ENCODE measurements around the gene LSR. TPM values are rescaled to one million over a fixed set of nuclear protein-coding genes. Genes with fewer than 3 reads are reported as not detected.

Gene LSR
- total RNA-seq, 1 experiment from 2014 or later: 152 TPM

DNA sequence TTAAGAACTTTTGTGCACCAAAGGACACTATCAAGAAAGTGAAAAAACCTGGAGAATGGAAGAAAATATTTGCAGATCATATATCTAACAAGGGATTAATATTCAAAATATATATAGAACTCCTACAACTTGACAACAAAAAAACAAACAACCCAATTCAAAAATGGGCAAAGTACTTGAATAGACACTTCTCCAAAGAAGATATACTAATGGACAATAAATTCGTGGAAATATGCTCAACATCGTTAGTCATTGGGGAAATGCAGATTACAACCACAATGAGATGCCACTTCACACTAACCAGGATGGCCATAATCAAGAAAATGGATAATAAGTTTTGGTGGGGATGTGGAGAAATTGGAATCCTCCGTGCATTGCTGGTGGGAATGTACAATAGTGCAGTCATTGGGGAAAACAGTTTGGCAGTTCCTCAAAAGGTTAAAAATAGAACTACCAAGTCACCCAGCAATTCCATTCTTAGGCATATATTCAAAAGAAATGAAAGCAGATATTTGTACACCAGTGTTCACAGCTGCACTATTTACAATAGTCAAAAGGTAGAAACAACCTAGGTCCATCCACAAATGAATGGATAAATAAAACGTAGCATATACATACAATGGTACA is 2.2 kb upstream of the LSR start:
- H3K56ac ChIP-seq (ENCODE audit: insufficient read length, low read depth, low read length): no peak overlapping the region
- Mint-ChIP-seq H3K4me3 (peak overlapping the region in 1 of 2 experiments; percentile 100; a peak in 2 of 5 replicates), H3K27me3 (ENCODE audit: low read depth) (no peaks in the 10 kb centered on the region; the same call in 1 of the 2 replicates), H3K27ac (peak overlapping the region in 2 of 3 experiments; percentile 99 to 100; a peak in 3 of 7 replicates), H3K36me3 (ENCODE audit: insufficient read depth in 1 of 3, low read depth in 3 of 3) (peaks cover 19 to 29% (median 27%) of the 10 kb centered on the region in 3 experiments), H3K4me1 (peaks cover 27 to 30% of the 10 kb centered on the region in 2 experiments), H3K9me3 (peaks cover 7 to 9% of the 10 kb centered on the region in 2 experiments)
- H3K9ac ChIP-seq (ENCODE audit: extremely low read depth, insufficient read length, low read length): no peak overlapping the region
- H2BK5ac ChIP-seq (ENCODE audit: insufficient read length, low read length): no peak overlapping the region
- H4K8ac ChIP-seq (replicated peaks; ENCODE audit: insufficient read length, low read depth, low read length): no peak overlapping the region
- peaks cover 15% of the 10 kb centered on the region; the same call in 1 of the 2 replicates for H3K79me2 ChIP-seq (ENCODE audit: insufficient read depth, low read length)
- H2AFZ ChIP-seq (ENCODE audit: low read length): no peak overlapping the region
- H3K23ac ChIP-seq (ENCODE audit: insufficient read length, low read depth, low read length): no peak overlapping the region
- H3T11ph ChIP-seq (ENCODE audit: low read length): no peak overlapping the region
- H3K4me2 ChIP-seq (ENCODE audit: insufficient read depth, insufficient read length, low read length): no peak overlapping the region
- H2BK120ac ChIP-seq (ENCODE audit: low read depth, low read length, poor library complexity, severe bottlenecking): no peak overlapping the region
- peak overlapping the region; percentile 74 for H3K27ac ChIP-seq (ENCODE audit: insufficient read length, low read depth, low read length)
- H2BK15ac ChIP-seq (ENCODE audit: low read depth, low read length): no peak overlapping the region
- H3K4me1 ChIP-seq (ENCODE audit: insufficient read depth, low read length): no peaks in the 10 kb centered on the region; the same call in 1 of the 2 replicates
- H3K14ac ChIP-seq (ENCODE audit: insufficient read depth, low read length): no peak overlapping the region
- H4K5ac ChIP-seq (ENCODE audit: insufficient read length, low read depth, low read length): no peak overlapping the region
- no peak overlapping the region for H3K18ac ChIP-seq (ENCODE audit: insufficient read length, low read depth, low read length)
- no peak for TF ChIP-seq CTCF (conservative IDR thresholded peaks at IDR 0.05)
- H4K20me1 ChIP-seq (ENCODE audit: control insufficient read depth, insufficient read depth, insufficient read length): peaks cover 6% of the 10 kb centered on the region
- no peak overlapping the region for H4K91ac ChIP-seq (ENCODE audit: insufficient read length, low read depth, low read length)
- H3K9me3 ChIP-seq (ENCODE audit: control insufficient read depth, low read depth, low read length): no peaks in the 10 kb centered on the region
- no peak overlapping the region for H2BK20ac ChIP-seq (ENCODE audit: low read depth, low read length, poor library complexity, severe bottlenecking)
- H3K79me1 ChIP-seq (ENCODE audit: insufficient read depth, low read depth, low read length, poor library complexity, severe bottlenecking): peaks cover 5% of the 10 kb centered on the region
- H2AK5ac ChIP-seq (ENCODE audit: insufficient read length, low read length): no peak overlapping the region
- H3K23me2 ChIP-seq (ENCODE audit: insufficient read length, low read depth, low read length, poor library complexity, severe bottlenecking): peaks cover 7% of the 10 kb centered on the region
- no peak for DNase-seq
- no peak overlapping the region for H3K4ac ChIP-seq (ENCODE audit: low read depth, low read length)
- no peak overlapping the region for H2BK12ac ChIP-seq (ENCODE audit: insufficient read length, low read depth, low read length)
- no CpG with 5 or more reads among the region's 4 CpGs for whole genome bisulfite sequencing (ENCODE audit: extremely low coverage, insufficient read length, low lambda C conversion rate)
- H3K27me3 ChIP-seq (ENCODE audit: insufficient read depth, low read length): no peaks in the 10 kb centered on the region
